Renal pelvis (tissue), 4 donors: ENCODE measurements around the gene TBL3. TPM values are rescaled to one million over a fixed set of nuclear protein-coding genes. Genes with fewer than 3 reads are reported as not detected.

Experiments
- DNase-seq: peaks from one replicate; pipeline ENCODE4 v3.0.0-alpha.2; 2013
- polyA plus RNA-seq, 3 donors: library from polyadenylated mRNA; unstranded; fragments of 120-200 nt; gene quantifications; one replicate each; pipeline ENCODE4 v1.2.1, GENCODE V29; 2013; ENCODE audit not compliant: insufficient read length in 3 of 3

TBL3 gene
- polyA plus RNA-seq, 3 donors: 36.5 to 49.0 (median 47.9) TPM

DNA sequence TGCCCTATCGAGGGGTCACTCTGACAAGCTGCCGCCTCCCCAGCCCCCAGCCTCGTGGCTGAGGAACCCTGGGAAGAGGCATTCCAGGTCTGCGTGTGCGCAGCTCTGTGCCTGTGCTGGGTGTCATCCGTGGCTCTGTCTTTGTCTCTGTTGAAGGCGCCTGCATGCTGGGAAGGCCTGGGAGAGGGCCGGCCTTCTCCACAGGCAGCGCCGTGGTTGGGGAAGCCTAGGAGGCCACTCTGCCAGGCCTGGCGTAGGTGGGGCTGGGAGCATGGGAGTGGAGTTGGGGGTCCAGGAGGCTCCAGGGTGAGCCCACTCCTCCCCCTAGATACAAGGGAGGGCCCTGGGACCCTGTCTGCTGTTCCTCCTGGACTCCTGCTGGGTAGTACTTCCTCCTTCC is 58.2 kb downstream of the TBL3 start:
- no peak for DNase-seq

DNA sequence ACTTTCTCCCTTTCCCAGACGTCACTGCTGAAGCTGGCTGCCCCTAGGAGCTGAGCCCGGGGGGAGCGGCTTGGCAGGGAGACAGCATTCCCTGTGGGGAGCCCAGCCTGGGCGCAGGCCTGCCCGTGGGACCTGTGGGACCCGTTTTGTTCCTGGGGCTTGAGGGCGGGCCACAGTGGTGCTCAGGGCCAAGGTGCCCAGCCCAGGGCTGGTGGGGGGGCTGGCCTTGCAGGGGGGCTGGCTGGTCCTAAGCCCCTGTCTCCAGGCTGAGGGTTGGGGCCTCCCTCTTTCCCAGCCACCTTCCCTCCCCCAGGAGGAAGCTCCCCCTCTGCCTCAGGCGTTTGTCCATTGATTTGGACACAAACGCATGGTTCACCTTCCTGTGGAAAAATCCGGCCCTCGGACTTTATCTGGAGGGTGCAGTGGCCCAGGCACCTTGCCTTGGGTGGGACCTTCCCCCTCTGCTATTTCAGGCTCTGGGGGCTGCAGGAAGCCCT is 59.3 kb downstream of the TBL3 start:
- DNase-seq: no peak

Other genes starting within 250 kb of the TBL3 start
- 10 to 100 TPM; 35.5 to 43.7 (median 43.2) TPM for gene NME3, start 200.5 kb upstream of the TBL3 start, polyA plus RNA-seq
- 10 to 100 TPM in 2 of 3 donors, 1 to 10 TPM in 1; 8.8 to 13.4 (median 13.4) TPM for gene EME2, start 199.2 kb upstream of the TBL3 start, polyA plus RNA-seq
- gene MRPS34, start 198.9 kb upstream of the TBL3 start, polyA plus RNA-seq: 10 to 100 TPM; 71.9 to 98.1 (median 83.5) TPM
- 10 to 100 TPM; 45.1 to 53.2 (median 52.4) TPM for gene SPSB3, start 189.5 kb upstream of the TBL3 start, polyA plus RNA-seq
- 10 to 100 TPM; 48.7 to 61.4 (median 60.8) TPM for gene NUBP2, start 189.1 kb upstream of the TBL3 start, polyA plus RNA-seq
- 1 to 10 TPM; 2.4 to 4.2 (median 3.9) TPM for gene IGFALS, start 178.3 kb upstream of the TBL3 start, polyA plus RNA-seq
- gene HAGH, start 145.2 kb upstream of the TBL3 start, polyA plus RNA-seq: 10 to 100 TPM; 43.4 to 50.5 (median 47.8) TPM
- 10 to 100 TPM; 39.0 to 45.7 (median 39.2) TPM for gene FAHD1, start 144.8 kb upstream of the TBL3 start, polyA plus RNA-seq
- gene MEIOB, start 99.9 kb upstream of the TBL3 start, polyA plus RNA-seq: 1 to 10 TPM; 1.0 to 2.2 (median 1.9) TPM
- gene HS3ST6, start 53.6 kb upstream of the TBL3 start, polyA plus RNA-seq: under 1 TPM; 0.13 to 0.41 (median 0.37) TPM
- gene MSRB1, start 28.9 kb upstream of the TBL3 start, polyA plus RNA-seq: 10 to 100 TPM; 79.7 to 87.6 (median 82.1) TPM
- gene RPL3L, start 17.4 kb upstream of the TBL3 start, polyA plus RNA-seq: under 1 TPM; 0.09 to 0.42 (median 0.21) TPM
- gene NDUFB10, start 12.5 kb upstream of the TBL3 start, polyA plus RNA-seq: 100 to 1,000 TPM; 124 to 158 (median 132) TPM
- gene RPS2, start 7.2 kb upstream of the TBL3 start, polyA plus RNA-seq: 1,000 to 10,000 TPM; 1,943 to 2,404 (median 2,241) TPM
- gene RNF151, start 5.2 kb upstream of the TBL3 start, polyA plus RNA-seq: not detected
- 1 to 10 TPM in 1 of 3 donors, under 1 TPM in 2; 0.90 to 1.2 (median 1.00) TPM for gene NOXO1, start 9.4 kb downstream of the TBL3 start, polyA plus RNA-seq
- gene GFER, start 12.1 kb downstream of the TBL3 start, polyA plus RNA-seq: 10 to 100 TPM; 26.1 to 35.9 (median 31.6) TPM
- gene SYNGR3, start 17.9 kb downstream of the TBL3 start, polyA plus RNA-seq: 1 to 10 TPM; 1.5 to 2.4 (median 2.1) TPM
- 10 to 100 TPM; 21.4 to 30.9 (median 25.0) TPM for gene ZNF598, start 37.8 kb downstream of the TBL3 start, polyA plus RNA-seq
- gene NPW, start 47.7 kb downstream of the TBL3 start, polyA plus RNA-seq: 10 to 100 TPM in 2 of 3 donors, 1 to 10 TPM in 1; 4.5 to 14.3 (median 12.0) TPM
- 100 to 1,000 TPM; 116 to 169 (median 155) TPM for gene NHERF2, start 54.8 kb downstream of the TBL3 start, polyA plus RNA-seq
- 10 to 100 TPM; 19.7 to 26.7 (median 26.2) TPM for gene NTHL1, start 75.8 kb downstream of the TBL3 start, polyA plus RNA-seq
- gene TSC2, start 75.9 kb downstream of the TBL3 start, polyA plus RNA-seq: 100 to 1,000 TPM; 141 to 174 (median 162) TPM
- gene PKD1, start 163.8 kb downstream of the TBL3 start, polyA plus RNA-seq: 100 to 1,000 TPM in 2 of 3 donors, 10 to 100 TPM in 1; 96.5 to 119 (median 115) TPM
- gene RAB26, start 176.6 kb downstream of the TBL3 start, polyA plus RNA-seq: 1 to 10 TPM; 3.0 to 6.0 (median 3.1) TPM
- gene TRAF7, start 183.7 kb downstream of the TBL3 start, polyA plus RNA-seq: 10 to 100 TPM; 56.1 to 61.1 (median 60.6) TPM
- gene CASKIN1, start 224.6 kb downstream of the TBL3 start, polyA plus RNA-seq: 1 to 10 TPM; 1.8 to 2.6 (median 1.9) TPM
- gene MLST8, start 233.4 kb downstream of the TBL3 start, polyA plus RNA-seq: 10 to 100 TPM; 48.8 to 57.6 (median 55.2) TPM
- gene BRICD5, start 238.8 kb downstream of the TBL3 start, polyA plus RNA-seq: 10 to 100 TPM in 1 of 3 donors, 1 to 10 TPM in 2; 6.6 to 11.8 (median 9.4) TPM
- 10 to 100 TPM; 15.1 to 18.8 (median 17.8) TPM for gene PGP, start 242.8 kb downstream of the TBL3 start, polyA plus RNA-seq